WTC11 (cell line): ENCODE results near the gene PFN2. TPM values are rescaled to one million over a fixed set of nuclear protein-coding genes. Genes with fewer than 3 reads are reported as not detected.

Source experiments
- ATAC-seq: fragments of 200-7000 bp; cut with Tn5 transposase; 2 replicates; pipeline ENCODE4 v1.10.0; 2021; ENCODE audit warnings: mild to moderate bottlenecking, moderate library complexity
- Bru-seq: library from RNA; stranded (reverse); fragments of 400-500 nt; gene quantifications from one replicate; lab custom pipeline; 2021; lab: Mats Ljungman, UMichigan
- CTCF ChIA-PET: fragments of 300-600 bp; sonication (Branson Sonifier 250); formaldehyde crosslinking; loops from one replicate; lab custom pipeline; 2021; ENCODE audit warnings: antibody characterized with exemption; lab: Charles Lee
- POLR2A ChIA-PET: fragments of 350-600 bp; sonication (Branson Sonifier 250); formaldehyde crosslinking; loops from one replicate; lab custom pipeline; 2021; ENCODE audit warnings: antibody characterized with exemption; lab: Charles Lee
- DNase-seq: peaks from one replicate; pipeline ENCODE4 v3.0.0; 2021; ENCODE audit warnings: low spot score
- H3K27ac Mint-ChIP-seq: 2 replicates; pipeline ENCODE4 v1.8.0; 2021; ENCODE audit warnings: mixed read lengths
- H3K27me3 Mint-ChIP-seq: 2 replicates; pipeline ENCODE4 v1.8.0; 2021; ENCODE audit warnings: low read depth, mild to moderate bottlenecking, moderate library complexity, mixed read lengths
- H3K36me3 Mint-ChIP-seq: 2 replicates; pipeline ENCODE4 v1.8.0; 2021; ENCODE audit warnings: mixed read lengths
- H3K4me1 Mint-ChIP-seq: 2 replicates; pipeline ENCODE4 v1.8.0; 2022; ENCODE audit warnings: mixed read lengths
- H3K4me3 Mint-ChIP-seq: 2 replicates; pipeline ENCODE4 v1.8.0; 2021; ENCODE audit warnings: mild to moderate bottlenecking, moderate library complexity, mixed read lengths
- H3K9me3 Mint-ChIP-seq: 2 replicates; pipeline ENCODE4 v1.8.0; 2021; ENCODE audit warnings: mixed read lengths
- ATF2 ChIP-seq: sonication (generic); formaldehyde crosslinking; IDR thresholded peaks from 2 replicates; pipeline ENCODE4 v1.8.1; 2022; ENCODE audit warnings: low read depth, missing genetic modification reagents, borderline replicate concordance
- CBFB ChIP-seq: sonication (generic); formaldehyde crosslinking; IDR thresholded peaks from 2 replicates; pipeline ENCODE4 v1.8.1; 2022; ENCODE audit warnings: mild to moderate bottlenecking, low read depth, missing genetic modification reagents
- CREM ChIP-seq: sonication (generic); formaldehyde crosslinking; IDR thresholded peaks from 2 replicates; pipeline ENCODE4 v1.8.1; 2022; ENCODE audit warnings: mild to moderate bottlenecking, missing genetic modification reagents, moderate library complexity
- ELF4 ChIP-seq: sonication (generic); formaldehyde crosslinking; IDR thresholded peaks from 2 replicates; pipeline ENCODE4 v1.8.1; 2022; ENCODE audit warnings: low read depth, mild to moderate bottlenecking, moderate library complexity, missing genetic modification reagents
- ESRRA ChIP-seq: sonication (generic); formaldehyde crosslinking; IDR thresholded peaks from 2 replicates; pipeline ENCODE4 v1.8.1; 2022; ENCODE audit warnings: mild to moderate bottlenecking, missing genetic modification reagents, borderline replicate concordance
- GABPB1 ChIP-seq: sonication (generic); formaldehyde crosslinking; IDR thresholded peaks from 2 replicates; pipeline ENCODE4 v1.8.1; 2023; ENCODE audit warnings: mild to moderate bottlenecking, missing genetic modification reagents
- HMGA2 ChIP-seq: fragments of 250-450 bp; sonication (Bioruptor Pico); IDR thresholded peaks from 2 replicates; pipeline ENCODE4 v1.4.0; 2021; ENCODE audit warnings: mild to moderate bottlenecking, moderate library complexity
- HMGXB4 ChIP-seq: sonication (generic); formaldehyde crosslinking; IDR thresholded peaks from 2 replicates; pipeline ENCODE4 v1.8.1; 2023; ENCODE audit warnings: mild to moderate bottlenecking, moderate library complexity, missing genetic modification reagents
- IRF2 ChIP-seq: sonication (generic); formaldehyde crosslinking; IDR thresholded peaks from 2 replicates; pipeline ENCODE4 v1.8.0; 2022; ENCODE audit warnings: low read depth, missing genetic modification reagents, borderline replicate concordance
- MLX ChIP-seq: sonication (generic); formaldehyde crosslinking; IDR thresholded peaks from 2 replicates; pipeline ENCODE4 v1.8.1; 2023; ENCODE audit warnings: mild to moderate bottlenecking, missing genetic modification reagents, moderate library complexity
- MYBL2 ChIP-seq: sonication (generic); formaldehyde crosslinking; IDR thresholded peaks from 2 replicates; pipeline ENCODE4 v1.8.1; 2023; ENCODE audit warnings: mild to moderate bottlenecking, moderate library complexity, missing genetic modification reagents
- NFE2L1 ChIP-seq: sonication (generic); formaldehyde crosslinking; IDR thresholded peaks from 2 replicates; pipeline ENCODE4 v1.8.1; 2023; ENCODE audit warnings: missing genetic modification reagents
- NFYB ChIP-seq: sonication (generic); formaldehyde crosslinking; conservative IDR thresholded peaks from 2 replicates; pipeline ENCODE4 v1.8.0; 2022; ENCODE audit warnings: low read depth, missing genetic modification reagents
- NR1H2 ChIP-seq: sonication (generic); formaldehyde crosslinking; IDR thresholded peaks from 2 replicates; pipeline ENCODE4 v1.9.0; 2021; ENCODE audit warnings: mild to moderate bottlenecking, moderate library complexity, missing genetic modification reagents
- NR3C1 ChIP-seq: sonication (generic); formaldehyde crosslinking; conservative IDR thresholded peaks from 2 replicates; pipeline ENCODE4 v1.8.1; 2023; ENCODE audit warnings: low read depth, mild to moderate bottlenecking, missing genetic modification reagents
- TCF7 ChIP-seq: sonication (generic); formaldehyde crosslinking; IDR thresholded peaks from 2 replicates; pipeline ENCODE4 v1.8.0; 2022; ENCODE audit warnings: mild to moderate bottlenecking, low read depth, missing genetic modification reagents, moderate library complexity
- TEAD1 ChIP-seq: sonication (generic); formaldehyde crosslinking; IDR thresholded peaks from 2 replicates; pipeline ENCODE4 v1.8.0; 2022; ENCODE audit warnings: mild to moderate bottlenecking, missing genetic modification reagents
- ZBTB21 ChIP-seq: sonication (generic); formaldehyde crosslinking; IDR thresholded peaks from 2 replicates; pipeline ENCODE4 v1.8.1; 2023; ENCODE audit warnings: mild to moderate bottlenecking, missing genetic modification reagents, borderline replicate concordance
- ZNF263 ChIP-seq: sonication (generic); formaldehyde crosslinking; IDR thresholded peaks from 2 replicates; pipeline ENCODE4 v1.8.1; 2022; ENCODE audit warnings: low read depth, mild to moderate bottlenecking, moderate library complexity, missing genetic modification reagents
- ZNF317 ChIP-seq: sonication (generic); formaldehyde crosslinking; IDR thresholded peaks from 2 replicates; pipeline ENCODE4 v1.8.1; 2023; ENCODE audit warnings: low read depth, mild to moderate bottlenecking, moderate library complexity, missing genetic modification reagents, borderline replicate concordance
- ZNF423 ChIP-seq: fragments of 250-450 bp; sonication (Bioruptor Pico); IDR thresholded peaks from 2 replicates; pipeline ENCODE4 v2.1.2; 2022; ENCODE audit warnings: mild to moderate bottlenecking, moderate library complexity
- long read RNA-seq, 3 experiments: library from RNA in 1 of 3; library from capped mRNA in 1 of 3; library from polyadenylated mRNA in 1 of 3; unstranded in 2 of 3; stranded (forward) in 1 of 3; transcript quantifications; one replicate each; pipeline ENCODE4 v2.0.0, GENCODE V29; 2021
- total RNA-seq: library from RNA; stranded (reverse); gene quantifications from 3 replicates; pipeline ENCODE4 v1.2.3, GENCODE V29; 2021
- TF ChIP-seq, protein P1 (sequence below): sonication (generic); formaldehyde crosslinking; IDR thresholded peaks from 2 replicates; pipeline ENCODE4 v1.8.1; 2022; ENCODE audit warnings: mild to moderate bottlenecking, moderate library complexity, missing genetic modification reagents
- TF ChIP-seq, protein P2 (sequence below): sonication (generic); formaldehyde crosslinking; IDR thresholded peaks from 2 replicates; pipeline ENCODE4 v1.8.1; 2023; ENCODE audit warnings: mild to moderate bottlenecking, missing genetic modification reagents, moderate library complexity
- TF ChIP-seq, protein P3 (sequence below): sonication (generic); formaldehyde crosslinking; IDR thresholded peaks from 2 replicates; pipeline ENCODE4 v1.8.0; 2022; ENCODE audit warnings: mild to moderate bottlenecking, missing genetic modification reagents
- TF ChIP-seq, protein P4 (sequence below): sonication (generic); formaldehyde crosslinking; IDR thresholded peaks from 2 replicates; pipeline ENCODE4 v1.8.0; 2022; ENCODE audit warnings: mild to moderate bottlenecking, missing genetic modification reagents

PFN2 gene
- total RNA-seq, result 158 to 174 TPM (median 161 TPM) in 3 replicates
- percentile 75 among the genes with signal in this experiment for Bru-seq, nascent RNA
- long read RNA-seq, experiment 1, transcript PFN2-203 (3 exons, 1,780 nt), result major isoform, 344 of 545 reads
- long read RNA-seq, experiment 1, transcript PFN2-201 (3 exons, 2,261 nt), result minor isoform, 134 of 545 reads
- long read RNA-seq, experiment 1, partial matches to known transcripts, result 18 of 545 reads
- long read RNA-seq, experiment 1, other reads (novel, unspliced or antisense), result 45 of 545 reads
- long read RNA-seq, experiment 2, transcript PFN2-201 (3 exons, 2,261 nt), result minor isoform, 45 of 230 reads
- long read RNA-seq, experiment 2, transcript PFN2-203 (3 exons, 1,780 nt), result major isoform, 147 of 230 reads
- long read RNA-seq, experiment 2, transcript PFN2-204 (3 exons, 942 nt), result minor isoform, 5 of 230 reads
- long read RNA-seq, experiment 2, partial matches to known transcripts, result 10 of 230 reads
- long read RNA-seq, experiment 2, other reads (novel, unspliced or antisense), result 23 of 230 reads
- long read RNA-seq, experiment 3, transcript PFN2-203 (3 exons, 1,780 nt), result major isoform, 92 of 154 reads
- long read RNA-seq, experiment 3, transcript PFN2-201 (3 exons, 2,261 nt), result minor isoform, 22 of 154 reads
- long read RNA-seq, experiment 3, partial matches to known transcripts, result 1 of 154 reads
- long read RNA-seq, experiment 3, other reads (novel, unspliced or antisense), result 39 of 154 reads

DNA sequence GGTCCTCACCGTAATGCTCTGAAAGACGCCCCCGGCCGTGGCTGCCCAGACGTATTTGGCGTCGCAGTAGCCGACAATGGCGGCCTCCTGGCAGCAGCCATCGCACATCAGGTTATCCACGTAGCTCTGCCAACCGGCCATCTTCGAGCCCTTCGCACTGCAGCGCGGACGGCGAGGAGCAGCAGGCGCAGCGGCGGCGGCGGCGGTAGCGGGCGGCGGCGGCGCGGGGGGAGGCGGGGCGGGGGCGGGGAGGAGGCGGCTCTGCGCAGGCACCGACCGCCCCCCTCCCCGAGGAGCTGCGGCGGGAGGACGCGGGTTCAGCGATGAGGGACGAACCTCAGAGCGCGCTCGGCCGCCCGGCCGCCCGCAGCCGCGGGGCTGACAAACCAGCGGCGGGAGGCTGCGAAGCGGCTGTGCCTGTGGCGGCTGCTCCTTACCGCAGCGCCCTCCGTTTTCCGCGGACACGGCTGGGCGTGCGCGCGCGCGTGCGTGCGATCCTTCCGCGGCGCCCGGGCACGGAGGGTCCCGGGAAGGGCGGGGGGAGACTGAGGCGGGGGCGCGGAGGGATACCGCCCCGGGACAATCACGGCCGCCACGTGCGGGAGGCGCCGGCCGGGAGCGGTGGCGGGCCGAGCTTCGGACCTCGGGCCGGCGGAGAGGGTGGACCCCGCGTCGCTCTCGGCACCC, at the start of gene PFN2:
Gene PFN2, minus strand, starts transcription at position 180 of the 687 bp plus-strand sequence. Its CDS starts 39 bp downstream, at position 141.
- DNase-seq (peak; percentile 63), ATAC-seq (peak; percentile 41)
- Mint-ChIP-seq H3K9me3 (no peaks in the 10 kb centered on the region), H3K36me3 (peaks cover 19% of the 10 kb centered on the region), H3K4me3 (peak within 1 kb of the TSS; percentile 91), H3K27ac (peak within 1 kb of the TSS; percentile 98), H3K27me3 (no peaks in the 10 kb centered on the region; the same call in 1 of the 2 replicates), H3K4me1 (peaks cover 51% of the 10 kb centered on the region)
- ChIA-PET POLR2A (interaction anchor here (0.7 to 1.7 kb wide), 6 partner anchors 20 to 632 kb away, joined by 3 to 4 read pairs (median 3); partner anchors contain the start of gene SELENOT), CTCF (interaction anchor here (0.8 to 1.9 kb wide), 6 partner anchors 15 to 213 kb away, joined by 3 to 9 read pairs (median 3); no protein-coding TSS in a partner anchor)
- TF ChIP-seq ZNF423 (CRISPR knock-in tag), result no peak
- TF ChIP-seq ESRRA, result peak; percentile 80; the same call in 1 of the 2 replicates
- peak; percentile 75 for TF ChIP-seq NFE2L1 (CRISPR knock-in tag)
- peak; percentile 93 for TF ChIP-seq HMGXB4 (CRISPR knock-in tag)
- TF ChIP-seq, protein P1, sequence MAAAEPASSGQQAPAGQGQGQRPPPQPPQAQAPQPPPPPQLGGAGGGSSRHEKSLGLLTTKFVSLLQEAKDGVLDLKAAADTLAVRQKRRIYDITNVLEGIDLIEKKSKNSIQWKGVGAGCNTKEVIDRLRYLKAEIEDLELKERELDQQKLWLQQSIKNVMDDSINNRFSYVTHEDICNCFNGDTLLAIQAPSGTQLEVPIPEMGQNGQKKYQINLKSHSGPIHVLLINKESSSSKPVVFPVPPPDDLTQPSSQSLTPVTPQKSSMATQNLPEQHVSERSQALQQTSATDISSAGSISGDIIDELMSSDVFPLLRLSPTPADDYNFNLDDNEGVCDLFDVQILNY (CRISPR knock-in tag), result peak; percentile 77
- TF ChIP-seq CREM (CRISPR knock-in tag), result no peak
- TF ChIP-seq ZNF317 (CRISPR knock-in tag), result peak; percentile 33; the same call in 1 of the 2 replicates
- peak; percentile 53; the same call in 1 of the 2 replicates for TF ChIP-seq IRF2
- peak; percentile 65; the same call in 1 of the 2 replicates for TF ChIP-seq ZBTB21
- TF ChIP-seq TCF7, result peak; percentile 62
- TF ChIP-seq ZNF263, result peak; percentile 39; the same call in 1 of the 2 replicates
- 0 out of 2 replicates have a peak, but pooled peaks have one; percentile 65 for TF ChIP-seq CBFB (CRISPR knock-in tag)
- no peak for TF ChIP-seq HMGA2 (CRISPR knock-in tag)
- TF ChIP-seq ATF2, result no peak
- TF ChIP-seq, protein P2, sequence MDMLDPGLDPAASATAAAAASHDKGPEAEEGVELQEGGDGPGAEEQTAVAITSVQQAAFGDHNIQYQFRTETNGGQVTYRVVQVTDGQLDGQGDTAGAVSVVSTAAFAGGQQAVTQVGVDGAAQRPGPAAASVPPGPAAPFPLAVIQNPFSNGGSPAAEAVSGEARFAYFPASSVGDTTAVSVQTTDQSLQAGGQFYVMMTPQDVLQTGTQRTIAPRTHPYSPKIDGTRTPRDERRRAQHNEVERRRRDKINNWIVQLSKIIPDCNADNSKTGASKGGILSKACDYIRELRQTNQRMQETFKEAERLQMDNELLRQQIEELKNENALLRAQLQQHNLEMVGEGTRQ (CRISPR knock-in tag), result peak; percentile 55
- TF ChIP-seq GABPB1 (CRISPR knock-in tag), result no peak; the same call in 1 of the 2 replicates
- TF ChIP-seq TEAD1 (CRISPR knock-in tag), result peak; percentile 64; the same call in 1 of the 2 replicates
- TF ChIP-seq, protein P3, sequence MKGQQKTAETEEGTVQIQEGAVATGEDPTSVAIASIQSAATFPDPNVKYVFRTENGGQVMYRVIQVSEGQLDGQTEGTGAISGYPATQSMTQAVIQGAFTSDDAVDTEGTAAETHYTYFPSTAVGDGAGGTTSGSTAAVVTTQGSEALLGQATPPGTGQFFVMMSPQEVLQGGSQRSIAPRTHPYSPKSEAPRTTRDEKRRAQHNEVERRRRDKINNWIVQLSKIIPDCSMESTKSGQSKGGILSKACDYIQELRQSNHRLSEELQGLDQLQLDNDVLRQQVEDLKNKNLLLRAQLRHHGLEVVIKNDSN (CRISPR knock-in tag), result peak; percentile 19
- TF ChIP-seq NFYB (CRISPR knock-in tag), result peak; percentile 30; the same call in 1 of the 2 replicates
- TF ChIP-seq, protein P4, sequence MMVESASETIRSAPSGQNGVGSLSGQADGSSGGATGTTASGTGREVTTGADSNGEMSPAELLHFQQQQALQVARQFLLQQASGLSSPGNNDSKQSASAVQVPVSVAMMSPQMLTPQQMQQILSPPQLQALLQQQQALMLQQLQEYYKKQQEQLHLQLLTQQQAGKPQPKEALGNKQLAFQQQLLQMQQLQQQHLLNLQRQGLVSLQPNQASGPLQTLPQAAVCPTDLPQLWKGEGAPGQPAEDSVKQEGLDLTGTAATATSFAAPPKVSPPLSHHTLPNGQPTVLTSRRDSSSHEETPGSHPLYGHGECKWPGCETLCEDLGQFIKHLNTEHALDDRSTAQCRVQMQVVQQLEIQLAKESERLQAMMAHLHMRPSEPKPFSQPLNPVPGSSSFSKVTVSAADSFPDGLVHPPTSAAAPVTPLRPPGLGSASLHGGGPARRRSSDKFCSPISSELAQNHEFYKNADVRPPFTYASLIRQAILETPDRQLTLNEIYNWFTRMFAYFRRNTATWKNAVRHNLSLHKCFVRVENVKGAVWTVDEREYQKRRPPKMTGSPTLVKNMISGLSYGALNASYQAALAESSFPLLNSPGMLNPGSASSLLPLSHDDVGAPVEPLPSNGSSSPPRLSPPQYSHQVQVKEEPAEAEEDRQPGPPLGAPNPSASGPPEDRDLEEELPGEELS (CRISPR knock-in tag), result peak; percentile 79; the same call in 1 of the 2 replicates
- peak; percentile 88; the same call in 1 of the 2 replicates for TF ChIP-seq MYBL2 (CRISPR knock-in tag)
- TF ChIP-seq ELF4 (CRISPR knock-in tag), result peak; percentile 81; the same call in 1 of the 2 replicates
- no peak for TF ChIP-seq NR1H2
- TF ChIP-seq NR3C1, result no peak
- TF ChIP-seq MLX (CRISPR knock-in tag), result peak; percentile 85; the same call in 1 of the 2 replicates
